GM18502 (cell line): ENCODE results near the gene RPL13.

ENCODE experiments used
- ATAC-seq: cut with Tn5 transposase; IDR thresholded peaks from one replicate; pipeline ENCODE4 v1.9.1; 2021; ENCODE audit warnings: mild to moderate bottlenecking; ENCODE audit not compliant: unreplicated experiment, poor library complexity

Gene RPL13

GRCh38 chr16:89560378-89561141, at the start of gene RPL13:
Gene RPL13 (plus strand): TSS chr16:89560682. CDS start chr16:89560960, 278 bp downstream.
- peak; percentile 84 for ATAC-seq

- ATAC-seq: no peak
Observed at GRCh38 chr16:89511374-89511773, 49.1 kb upstream of the RPL13 start.

- no peak for ATAC-seq
Observed at GRCh38 chr16:89512453-89512852, 48.0 kb upstream of the RPL13 start.

- no peak for ATAC-seq
Observed at GRCh38 chr16:89517128-89517527, 43.4 kb upstream of the RPL13 start.

GRCh38 chr16:89519881-89520280, 40.6 kb upstream of the RPL13 start:
- no peak for ATAC-seq

GRCh38 chr16:89522287-89522686, 38.2 kb upstream of the RPL13 start:
- ATAC-seq: no peak

GRCh38 chr16:89523680-89524344, 36.7 kb upstream of the RPL13 start:
- ATAC-seq: no peak

- no peak for ATAC-seq
Observed at GRCh38 chr16:89525146-89525913, 35.2 kb upstream of the RPL13 start.

- no peak for ATAC-seq
Observed at GRCh38 chr16:89529097-89529496, 31.4 kb upstream of the RPL13 start.

- ATAC-seq: no peak
Observed at GRCh38 chr16:89530401-89531381, 29.8 kb upstream of the RPL13 start.

GRCh38 chr16:89531821-89532526, 28.5 kb upstream of the RPL13 start:
- ATAC-seq: no peak

- ATAC-seq: no peak
Observed at GRCh38 chr16:89534252-89534756, 26.2 kb upstream of the RPL13 start.

GRCh38 chr16:89536371-89536770, 24.1 kb upstream of the RPL13 start:
- ATAC-seq: no peak

- ATAC-seq: no peak
Observed at GRCh38 chr16:89536886-89537548, 23.5 kb upstream of the RPL13 start.

- no peak for ATAC-seq
Observed at GRCh38 chr16:89537549-89537925, 22.9 kb upstream of the RPL13 start.

GRCh38 chr16:89538286-89538685, 22.2 kb upstream of the RPL13 start:
- no peak for ATAC-seq

GRCh38 chr16:89540557-89540956, 19.9 kb upstream of the RPL13 start:
- ATAC-seq: no peak

- ATAC-seq: no peak
Observed at GRCh38 chr16:89541792-89542191, 18.7 kb upstream of the RPL13 start.

GRCh38 chr16:89544113-89544512, 16.4 kb upstream of the RPL13 start:
- no peak for ATAC-seq
